VCaP (cell line): Measurements from ENCODE around the gene RCN1.

Experiments used
- H3K27ac ChIP-seq: fragments of 450-650 bp; 2 replicates; pipeline ENCODE4 v1.5.1; 2017
- TF ChIP-seq, protein P1 (sequence below): fragments of 450-650 bp; conservative IDR thresholded peaks from 2 replicates; pipeline ENCODE4 v1.5.1; 2017; ENCODE audit warnings: mild to moderate bottlenecking, moderate library complexity

The RCN1 gene

GRCh38 chr11:32149748-32150147 lies 58.9 kb downstream of the RCN1 start:
- TF ChIP-seq, protein P1, sequence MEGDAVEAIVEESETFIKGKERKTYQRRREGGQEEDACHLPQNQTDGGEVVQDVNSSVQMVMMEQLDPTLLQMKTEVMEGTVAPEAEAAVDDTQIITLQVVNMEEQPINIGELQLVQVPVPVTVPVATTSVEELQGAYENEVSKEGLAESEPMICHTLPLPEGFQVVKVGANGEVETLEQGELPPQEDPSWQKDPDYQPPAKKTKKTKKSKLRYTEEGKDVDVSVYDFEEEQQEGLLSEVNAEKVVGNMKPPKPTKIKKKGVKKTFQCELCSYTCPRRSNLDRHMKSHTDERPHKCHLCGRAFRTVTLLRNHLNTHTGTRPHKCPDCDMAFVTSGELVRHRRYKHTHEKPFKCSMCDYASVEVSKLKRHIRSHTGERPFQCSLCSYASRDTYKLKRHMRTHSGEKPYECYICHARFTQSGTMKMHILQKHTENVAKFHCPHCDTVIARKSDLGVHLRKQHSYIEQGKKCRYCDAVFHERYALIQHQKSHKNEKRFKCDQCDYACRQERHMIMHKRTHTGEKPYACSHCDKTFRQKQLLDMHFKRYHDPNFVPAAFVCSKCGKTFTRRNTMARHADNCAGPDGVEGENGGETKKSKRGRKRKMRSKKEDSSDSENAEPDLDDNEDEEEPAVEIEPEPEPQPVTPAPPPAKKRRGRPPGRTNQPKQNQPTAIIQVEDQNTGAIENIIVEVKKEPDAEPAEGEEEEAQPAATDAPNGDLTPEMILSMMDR = no peak
- no peak overlapping the region for H3K27ac ChIP-seq

- no peak overlapping the region for H3K27ac ChIP-seq
- TF ChIP-seq, protein P1 = no peak
Measured at GRCh38 chr11:32151027-32151426, 60.2 kb downstream of the RCN1 start.

- H3K27ac ChIP-seq = no peak overlapping the region
- TF ChIP-seq, protein P1 = no peak
Measured at GRCh38 chr11:32152216-32152615, 61.3 kb downstream of the RCN1 start.

GRCh38 chr11:32152821-32153220 lies 61.9 kb downstream of the RCN1 start:
- no peak overlapping the region for H3K27ac ChIP-seq
- TF ChIP-seq, protein P1 = no peak

- no peak overlapping the region for H3K27ac ChIP-seq
- TF ChIP-seq, protein P1 = no peak
Measured at GRCh38 chr11:32153747-32154146, 62.9 kb downstream of the RCN1 start.

DNA sequence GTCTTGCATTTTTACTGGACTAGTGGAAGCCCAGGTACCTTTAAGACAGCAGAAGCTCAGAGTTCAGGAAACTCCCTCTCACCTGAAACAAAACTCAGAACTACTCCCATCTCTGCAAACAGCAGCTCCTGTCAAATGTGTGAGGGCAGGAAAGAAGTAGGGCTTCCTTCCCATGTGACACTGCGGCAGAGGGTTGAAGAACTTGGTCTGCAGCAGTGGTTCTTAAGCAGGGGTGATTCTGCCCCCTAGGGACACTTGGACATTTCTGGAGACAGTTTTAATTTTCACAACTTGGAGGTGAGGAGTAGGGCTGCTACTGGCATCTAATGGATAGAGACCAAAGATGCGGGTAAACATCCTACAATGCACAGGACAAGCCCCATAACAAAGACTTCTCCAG lies 63.4 kb downstream of the RCN1 start:
- no peak overlapping the region for H3K27ac ChIP-seq
- TF ChIP-seq, protein P1 = no peak
